HEK293T (cell line): Measurements from ENCODE around the gene GOLGA5.

Source experiments
- BHLHE40 ChIP-seq: fragments of 450-650 bp; IDR thresholded peaks from 2 replicates; pipeline ENCODE4 v1.6.1; 2016; ENCODE audit warnings: mild to moderate bottlenecking, moderate library complexity, borderline replicate concordance
- CTBP1 ChIP-seq: fragments of 450-650 bp; IDR thresholded peaks from 2 replicates; pipeline ENCODE4 v1.6.1; 2016; ENCODE audit warnings: borderline replicate concordance
- FOXK2 ChIP-seq: fragments of 450-650 bp; IDR thresholded peaks from 2 replicates; pipeline ENCODE4 v1.6.1; 2016; ENCODE audit warnings: mild to moderate bottlenecking
- FOXM1 ChIP-seq: fragments of 450-650 bp; IDR thresholded peaks from 2 replicates; pipeline ENCODE4 v1.6.1; 2017; ENCODE audit warnings: mild to moderate bottlenecking, borderline replicate concordance
- L3MBTL2 ChIP-seq: fragments of 450-650 bp; conservative IDR thresholded peaks from 2 replicates; pipeline ENCODE4 v1.6.1; 2016; ENCODE audit warnings: mild to moderate bottlenecking
- PKNOX1 ChIP-seq: fragments of 450-650 bp; IDR thresholded peaks from 2 replicates; pipeline ENCODE4 v1.6.1; 2016
- SP1 ChIP-seq: fragments of 450-650 bp; IDR thresholded peaks from 2 replicates; pipeline ENCODE4 v1.6.1; 2017
- TARDBP ChIP-seq: fragments of 450-650 bp; IDR thresholded peaks from 2 replicates; pipeline ENCODE4 v1.6.1; 2016

- TF ChIP-seq L3MBTL2 (no peak), PKNOX1 (no peak), FOXM1 (no peak), TARDBP (no peak), SP1 (no peak), FOXK2 (no peak), CTBP1 (no peak), BHLHE40 (no peak)
Measured at GRCh38 chr14:92760524-92760805, 33.6 kb upstream of the GOLGA5 start.
